GM19035 (cell line): ENCODE measurements around the gene HSPB1.
A peak's percentile ranks its signal among the peaks of the same experiment; 100 is the strongest.
"Not testable (repeated sequence)": the region's sequence is repeated elsewhere in the genome, so short reads cannot be mapped to it uniquely, and the experiment has no call there.

Experiments used
- ATAC-seq: cut with Tn5 transposase; IDR thresholded peaks from one replicate; pipeline ENCODE4 v1.9.1; 2021; ENCODE audit not compliant: unreplicated experiment

Gene HSPB1

DNA sequence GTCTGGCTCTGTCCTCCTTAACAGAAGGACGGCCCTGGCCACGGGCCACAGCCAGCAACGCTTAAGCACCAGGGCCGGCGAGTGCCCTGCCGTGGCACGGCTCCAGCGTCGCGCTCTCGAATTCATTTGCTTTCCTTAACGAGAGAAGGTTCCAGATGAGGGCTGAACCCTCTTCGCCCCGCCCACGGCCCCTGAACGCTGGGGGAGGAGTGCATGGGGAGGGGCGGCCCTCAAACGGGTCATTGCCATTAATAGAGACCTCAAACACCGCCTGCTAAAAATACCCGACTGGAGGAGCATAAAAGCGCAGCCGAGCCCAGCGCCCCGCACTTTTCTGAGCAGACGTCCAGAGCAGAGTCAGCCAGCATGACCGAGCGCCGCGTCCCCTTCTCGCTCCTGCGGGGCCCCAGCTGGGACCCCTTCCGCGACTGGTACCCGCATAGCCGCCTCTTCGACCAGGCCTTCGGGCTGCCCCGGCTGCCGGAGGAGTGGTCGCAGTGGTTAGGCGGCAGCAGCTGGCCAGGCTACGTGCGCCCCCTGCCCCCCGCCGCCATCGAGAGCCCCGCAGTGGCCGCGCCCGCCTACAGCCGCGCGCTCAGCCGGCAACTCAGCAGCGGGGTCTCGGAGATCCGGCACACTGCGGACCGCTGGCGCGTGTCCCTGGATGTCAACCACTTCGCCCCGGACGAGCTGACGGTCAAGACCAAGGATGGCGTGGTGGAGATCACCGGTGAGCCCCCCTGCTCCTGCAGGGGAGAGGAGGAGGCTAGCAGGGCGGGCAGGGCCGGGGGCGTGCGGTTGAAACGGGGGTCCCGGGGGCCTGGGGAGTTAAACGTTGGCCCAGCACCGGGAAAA, at the start of gene HSPB1:
HSPB1 (plus strand) TSS at position 327 of the 855 bp plus-strand sequence; CDS start at position 367, 40 bp downstream.
- ATAC-seq = peak; percentile 48

GRCh38 chr7:76254781-76255180, 47.7 kb upstream of the HSPB1 start:
- ATAC-seq = no peak

GRCh38 chr7:76257973-76258372, 44.5 kb upstream of the HSPB1 start:
- no peak for ATAC-seq

- no peak for ATAC-seq
These were observed 43.1 kb upstream of the HSPB1 start for GRCh38 chr7:76259124-76260093.

DNA sequence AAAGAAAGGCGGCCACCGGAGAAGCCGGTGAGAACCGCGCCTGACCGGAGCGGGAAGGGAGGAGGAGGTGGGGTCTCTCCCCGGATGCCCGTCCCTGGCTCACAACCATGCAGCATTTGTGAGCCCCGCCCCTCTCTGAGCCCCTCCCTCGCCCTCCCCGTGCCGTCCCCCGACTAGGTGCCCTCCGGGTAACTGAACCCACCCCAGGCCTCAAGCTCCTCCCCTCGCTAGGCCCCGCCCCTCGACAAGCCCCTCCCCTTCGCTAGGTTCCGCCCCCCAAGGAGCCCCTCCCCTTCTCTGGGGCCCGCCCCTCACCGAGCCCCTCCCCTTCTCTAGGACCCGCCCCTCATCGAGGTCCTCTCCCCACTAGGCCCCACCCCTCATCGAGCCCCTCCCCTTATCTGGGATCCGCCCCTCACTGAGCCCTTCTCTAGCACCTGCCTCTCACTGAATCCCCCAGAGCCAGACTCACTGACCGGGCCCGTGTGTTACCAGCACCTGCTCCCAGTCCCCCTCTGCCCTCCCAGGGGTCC, 42.2 kb upstream of the HSPB1 start:
- no peak for ATAC-seq

GRCh38 chr7:76261329-76261728, 41.1 kb upstream of the HSPB1 start:
- ATAC-seq = no peak

- ATAC-seq = no peak
These were observed 40.5 kb upstream of the HSPB1 start for GRCh38 chr7:76261931-76262330.

DNA sequence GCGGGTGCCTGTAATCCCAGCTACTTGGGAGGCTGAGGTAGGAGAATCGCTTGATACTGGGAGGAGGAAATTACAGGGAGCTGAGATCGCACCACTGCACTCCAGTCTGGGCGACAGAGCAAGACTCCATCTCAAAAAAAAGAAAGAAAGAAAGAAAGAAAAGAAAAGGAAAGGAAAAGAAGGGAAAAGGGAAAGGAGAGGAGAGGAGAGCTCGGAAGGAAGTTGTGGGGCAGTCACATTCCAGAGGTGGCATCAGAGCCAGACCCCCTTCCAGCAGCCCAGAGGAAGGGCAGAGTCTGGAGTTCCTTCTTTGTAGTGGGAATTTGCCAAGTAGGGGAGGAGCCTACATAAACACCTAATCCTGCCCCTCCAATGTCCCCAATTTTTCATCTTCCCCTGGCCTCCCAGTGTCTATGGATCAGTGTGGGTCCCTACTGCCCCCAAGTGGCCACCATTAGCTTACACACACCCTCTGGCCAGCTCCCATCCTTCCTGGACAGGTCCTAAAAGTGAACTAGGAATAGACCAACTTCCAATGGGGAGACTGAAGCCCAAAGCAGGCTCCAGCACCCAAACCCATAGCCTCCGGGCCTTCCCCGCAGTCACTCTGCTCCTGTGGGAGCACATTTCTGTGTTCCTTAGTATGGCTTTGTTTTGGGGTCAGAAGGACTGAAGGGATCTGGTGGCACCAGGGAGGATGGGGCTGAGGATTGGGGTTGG, 39.6 kb upstream of the HSPB1 start:
- no peak for ATAC-seq

GRCh38 chr7:76265299-76265698, 37.2 kb upstream of the HSPB1 start:
- no peak for ATAC-seq

DNA sequence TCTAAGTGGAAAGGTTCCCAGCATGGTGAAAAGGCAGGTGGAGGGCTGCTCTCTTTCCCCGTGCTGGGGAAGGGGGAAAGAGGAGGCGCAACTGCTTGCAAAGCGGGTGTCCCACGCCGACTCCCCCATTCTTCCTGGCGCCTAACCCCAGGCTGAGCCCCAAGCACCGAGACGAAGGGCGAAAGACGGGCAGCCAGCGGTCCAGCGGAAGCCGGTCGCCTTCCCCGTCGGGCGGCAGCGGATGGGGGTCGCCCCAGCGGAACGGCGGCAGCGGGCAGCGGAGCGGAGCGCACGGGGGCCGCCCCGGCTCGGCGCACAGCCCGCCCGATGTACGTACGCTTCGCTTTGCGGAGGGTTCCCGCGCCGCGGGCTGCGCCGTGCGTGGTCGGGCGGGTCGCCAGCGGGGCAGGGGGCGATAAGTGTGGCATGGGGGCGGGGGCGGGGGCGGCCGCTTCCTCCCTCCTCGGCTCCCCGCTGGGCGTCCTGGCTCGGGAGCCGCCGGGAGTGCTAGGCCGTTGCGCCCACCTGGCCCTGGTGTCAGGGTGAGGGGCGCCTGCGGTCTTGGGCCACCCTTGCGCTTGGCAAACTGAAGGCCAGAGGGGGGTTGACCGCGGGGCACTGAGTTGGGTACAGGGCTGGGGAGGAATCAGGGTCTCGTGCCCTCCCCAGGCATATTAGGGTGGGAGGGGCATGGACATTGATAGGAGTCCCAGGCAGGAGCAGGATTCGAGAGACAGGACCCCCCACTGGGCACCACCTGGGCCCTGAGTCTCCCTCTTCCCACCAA, 35.2 kb upstream of the HSPB1 start:
- ATAC-seq = no peak

DNA sequence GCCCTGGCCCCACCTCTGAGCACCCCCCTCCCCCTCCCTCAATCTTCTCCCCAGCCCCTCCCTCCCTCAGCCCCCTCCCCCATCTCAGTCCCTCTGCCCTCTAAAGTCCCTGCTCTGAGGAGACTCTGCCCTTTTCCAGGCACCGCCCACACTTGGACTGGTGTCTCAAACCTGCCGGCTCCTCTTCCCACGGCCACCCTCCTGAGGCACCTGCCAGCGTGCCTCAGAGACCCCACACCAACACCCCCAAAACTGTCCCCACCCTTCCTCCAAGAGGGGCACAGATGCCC, 34.6 kb upstream of the HSPB1 start:
- ATAC-seq = no peak

GRCh38 chr7:76268376-76268775, 34.1 kb upstream of the HSPB1 start:
- no peak for ATAC-seq

DNA sequence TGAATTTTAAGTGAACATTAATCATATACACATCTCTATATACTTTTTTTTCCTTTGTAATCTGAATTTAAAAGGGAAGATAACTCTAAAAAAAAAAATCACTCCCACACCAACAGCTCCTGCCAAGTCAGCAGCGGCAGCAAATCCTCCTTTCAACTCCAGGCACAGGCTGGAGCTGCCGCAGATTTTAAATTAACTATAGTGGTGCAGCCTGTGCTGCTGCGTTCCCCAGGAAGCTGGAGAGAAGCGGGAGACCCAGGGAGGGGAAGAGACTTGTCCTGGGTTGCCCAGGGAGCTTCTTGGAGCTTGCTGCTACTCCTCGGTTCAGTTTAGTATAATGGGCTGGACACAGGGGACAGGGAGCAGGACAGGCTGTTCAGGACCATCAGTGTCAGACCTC, 32.6 kb upstream of the HSPB1 start:
- no peak for ATAC-seq

DNA sequence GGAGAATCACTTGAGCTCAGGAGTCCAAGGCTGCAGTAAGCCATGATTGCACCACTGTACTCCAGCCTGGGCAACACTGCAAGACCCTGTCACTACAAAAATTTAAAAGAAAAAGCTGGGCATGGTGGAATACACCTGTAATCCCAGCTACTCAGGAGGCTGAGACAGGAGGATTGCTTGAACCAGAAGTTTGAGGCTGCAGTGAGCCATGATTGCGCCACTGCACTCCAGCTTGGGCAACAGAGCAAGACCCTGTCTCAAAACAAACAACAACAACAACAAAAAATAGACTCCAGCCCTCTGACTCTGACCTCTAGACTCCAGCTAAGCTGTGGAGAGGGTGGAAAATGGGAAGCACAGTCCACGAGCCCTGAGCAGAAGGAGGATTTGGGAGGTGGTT, 31.1 kb upstream of the HSPB1 start:
- not testable (repeated sequence) for ATAC-seq

GRCh38 chr7:76272142-76272541, 30.3 kb upstream of the HSPB1 start:
- no peak for ATAC-seq

DNA sequence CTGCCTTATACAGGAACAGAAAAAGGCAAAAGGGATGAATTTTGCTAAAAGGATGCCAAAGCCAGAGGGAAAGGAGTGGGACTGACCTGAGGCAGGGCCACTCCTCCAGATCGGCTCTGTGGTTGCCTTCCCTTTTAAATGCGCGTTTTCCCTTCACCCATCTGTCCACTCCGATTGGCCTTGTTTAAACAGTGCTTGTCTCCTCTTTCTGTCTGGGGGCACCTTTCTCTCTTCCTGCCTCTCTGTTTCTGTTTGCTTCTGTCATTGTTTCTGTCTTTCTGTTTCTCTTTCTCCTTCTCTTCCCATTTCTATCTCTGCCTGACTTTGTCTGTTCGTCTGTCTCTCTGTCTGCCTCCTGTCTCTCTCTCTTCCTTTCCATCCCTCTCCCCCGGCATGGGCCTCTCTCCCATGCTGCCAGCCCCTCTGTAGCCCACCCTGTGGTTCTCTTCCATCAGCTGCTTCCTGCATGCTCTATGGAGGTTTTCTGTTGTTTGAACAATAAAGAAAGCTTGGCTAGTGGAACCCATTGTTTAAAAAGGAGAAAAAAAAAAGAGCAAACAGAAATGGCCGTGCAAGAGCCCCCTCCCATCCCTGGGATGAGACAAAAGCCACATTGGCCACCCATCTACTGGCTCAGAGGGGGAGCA, 29.5 kb upstream of the HSPB1 start:
- no peak for ATAC-seq

DNA sequence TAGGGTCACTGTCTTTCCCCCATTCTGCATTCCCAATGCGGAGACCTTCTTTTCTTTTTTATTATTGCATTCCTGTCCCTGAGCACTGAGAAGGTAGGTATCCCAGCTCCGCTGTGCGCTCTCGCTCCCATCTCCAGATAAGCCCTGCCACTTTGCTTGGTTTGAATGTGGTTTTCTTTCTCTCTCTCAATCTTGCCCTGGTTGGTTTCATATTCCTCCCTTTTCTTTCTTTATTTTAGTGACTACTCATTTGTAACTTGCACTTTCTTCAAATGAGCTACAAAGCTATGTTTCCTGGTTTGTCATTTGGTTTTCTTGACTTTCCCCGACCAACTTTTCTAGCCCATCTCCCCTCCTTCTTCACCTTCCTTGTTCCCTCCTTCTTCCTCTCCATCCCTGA, 29.0 kb upstream of the HSPB1 start:
- ATAC-seq = no peak

DNA sequence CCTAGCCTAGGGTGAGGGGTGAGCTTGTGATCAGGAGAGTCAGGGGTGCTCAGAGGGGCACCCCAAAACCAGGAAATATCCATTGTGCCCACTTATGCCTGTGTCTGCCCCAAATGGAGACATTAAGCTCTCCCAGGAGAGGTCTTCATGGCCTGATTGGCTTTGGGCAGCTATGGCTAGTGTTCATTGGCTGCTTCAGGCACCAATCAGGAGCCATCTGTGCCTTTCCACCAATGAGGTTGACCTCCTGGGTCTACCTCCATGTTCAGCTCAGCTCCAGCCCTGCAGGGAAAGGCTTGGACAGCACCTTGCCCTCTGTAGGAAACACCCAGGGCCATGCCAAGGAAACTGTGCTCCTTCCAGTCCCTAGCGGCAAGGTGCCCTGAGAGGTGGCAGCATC, 23.9 kb upstream of the HSPB1 start:
- ATAC-seq = no peak

- no peak for ATAC-seq
These were observed 22.1 kb upstream of the HSPB1 start for GRCh38 chr7:76280408-76280807.
